D341Med (cell line): ENCODE data around the gene SMIM44.
"Not testable (repeated sequence)": the region's sequence is repeated elsewhere in the genome, so short reads cannot be mapped to it uniquely, and the experiment has no call there.

Source experiments
- DNase-seq: peaks from one replicate; pipeline ENCODE4 v3.0.0; 2012; ENCODE audit warnings: low spot score

SMIM44 gene

DNA sequence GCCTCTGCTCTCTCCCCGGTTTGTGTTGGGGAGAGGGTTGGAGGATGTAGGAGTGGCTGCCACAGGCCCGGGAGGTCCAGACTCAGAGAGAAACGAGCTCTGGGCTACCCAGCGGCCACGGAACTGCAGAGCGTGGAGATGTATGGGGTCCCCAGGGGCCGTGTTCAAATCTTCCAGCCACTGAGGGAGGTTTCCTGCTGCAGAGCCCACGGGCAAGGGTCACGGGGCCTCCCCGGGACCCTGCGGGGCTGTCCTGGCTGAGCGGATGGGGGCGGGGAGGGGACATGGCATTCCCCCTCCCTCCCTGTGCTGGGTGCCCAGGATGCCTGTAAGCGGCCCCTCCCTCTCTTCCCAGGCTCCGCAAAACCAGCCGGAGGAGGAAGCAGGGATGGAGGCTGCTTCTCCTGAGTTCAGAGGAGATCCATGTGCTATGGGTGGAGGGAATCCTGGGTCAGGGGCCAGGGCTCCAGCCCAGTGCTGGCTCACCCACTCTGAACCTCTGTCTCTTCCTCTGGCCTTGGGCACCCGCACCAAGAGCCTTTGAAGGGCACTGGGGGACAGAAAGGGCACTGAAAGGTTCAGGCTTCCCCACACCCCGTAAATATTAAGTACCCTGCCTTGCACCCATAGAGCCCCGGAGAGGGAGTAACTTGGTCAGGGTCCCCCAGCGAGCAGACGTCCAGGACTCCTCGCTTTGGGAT lies 25.6 kb downstream of the SMIM44 start:
- no peak for DNase-seq

DNA sequence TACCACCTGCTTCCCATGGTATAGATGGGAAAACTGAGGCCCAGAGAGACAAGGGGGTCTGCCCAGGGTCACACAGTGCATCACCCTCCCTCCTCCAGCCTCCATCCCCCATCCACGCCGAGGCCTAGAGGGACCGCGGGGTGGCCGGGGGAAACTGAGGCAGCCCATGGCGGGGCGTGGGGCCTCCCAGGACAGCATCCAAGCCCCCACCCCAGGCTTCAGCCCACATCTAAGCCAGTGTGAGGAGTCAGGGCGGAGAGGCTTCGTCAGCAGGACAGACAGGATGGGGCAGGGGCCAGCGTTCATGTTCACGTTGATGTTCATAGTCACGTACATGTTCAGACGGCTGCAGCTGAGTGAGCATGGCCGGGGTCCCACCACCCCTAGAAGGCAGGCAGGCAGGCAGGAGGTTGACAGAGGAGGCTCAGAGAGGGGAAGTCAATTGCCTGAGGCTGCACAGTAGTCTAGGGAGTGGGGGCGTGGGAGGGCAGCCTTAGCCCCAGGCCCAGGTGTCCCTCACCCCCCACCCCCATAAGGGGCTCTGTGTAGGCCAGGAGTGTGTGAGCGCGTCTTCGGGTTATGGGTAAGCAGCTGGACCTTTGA lies 26.2 kb downstream of the SMIM44 start:
- no peak for DNase-seq

DNA sequence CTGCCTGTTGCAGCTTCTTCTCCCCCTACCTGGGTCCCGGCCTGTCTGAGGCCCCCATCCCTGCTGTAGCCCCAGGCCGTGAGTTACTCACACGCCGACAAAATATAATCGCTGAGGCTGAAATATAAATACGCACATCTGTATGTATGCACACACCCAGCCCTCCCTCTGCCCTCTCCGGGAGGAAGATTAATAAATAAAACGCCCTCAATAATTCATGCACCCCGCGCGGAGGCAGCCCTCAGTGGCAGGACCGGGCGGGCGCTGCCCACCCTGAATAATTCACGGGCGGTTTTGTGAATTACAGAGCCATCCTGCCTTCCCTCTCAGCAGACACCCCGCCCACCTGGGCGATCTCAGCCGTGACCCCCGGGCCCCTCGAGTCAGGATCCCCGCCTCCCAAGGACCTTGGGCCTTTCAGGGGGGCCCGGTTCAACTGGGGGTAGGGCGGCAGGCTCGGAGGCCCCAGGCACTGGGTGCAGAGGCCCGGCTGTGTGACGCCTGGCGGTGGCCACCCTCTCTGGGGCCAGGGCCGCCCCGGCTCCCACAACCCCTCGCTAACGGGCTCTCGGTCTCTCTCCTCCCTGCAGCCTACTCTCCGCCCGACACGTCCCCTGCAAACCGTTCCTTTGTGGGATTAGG lies 27.2 kb downstream of the SMIM44 start:
- DNase-seq: no peak

DNA sequence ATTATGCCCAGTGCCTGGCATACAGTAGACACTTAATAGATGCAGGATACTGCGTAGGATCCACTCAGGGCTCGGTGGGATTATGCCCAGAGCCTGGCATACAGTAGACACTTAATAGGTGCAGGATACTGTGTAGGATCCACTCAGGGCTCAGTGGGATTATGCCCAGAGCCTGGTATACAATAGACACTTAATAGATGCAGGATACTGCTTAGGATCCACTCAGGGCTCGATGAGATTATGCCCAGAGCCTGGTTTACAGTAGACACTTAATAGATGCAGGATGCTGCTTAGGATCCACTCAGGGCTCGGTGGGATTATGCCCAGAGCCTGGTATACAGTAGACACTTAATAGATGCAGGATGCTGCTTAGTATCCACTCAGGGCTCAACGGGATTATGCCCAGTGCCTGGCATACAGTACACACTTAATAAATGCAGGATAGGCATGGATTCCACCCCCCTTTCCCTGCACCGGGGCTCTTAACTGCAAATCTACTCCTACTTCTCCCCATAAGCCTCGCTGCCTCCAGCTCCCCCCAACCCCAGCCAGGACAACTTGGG lies 27.8 kb downstream of the SMIM44 start:
- no peak for DNase-seq

GRCh38 chr19:3454656-3455392 lies 28.4 kb downstream of the SMIM44 start:
- DNase-seq: no peak

- DNase-seq: no peak
Measured at GRCh38 chr19:3453840-3454239, 29.4 kb downstream of the SMIM44 start.

- not testable (repeated sequence) for DNase-seq
Measured at GRCh38 chr19:3452942-3453214, 30.4 kb downstream of the SMIM44 start.

DNA sequence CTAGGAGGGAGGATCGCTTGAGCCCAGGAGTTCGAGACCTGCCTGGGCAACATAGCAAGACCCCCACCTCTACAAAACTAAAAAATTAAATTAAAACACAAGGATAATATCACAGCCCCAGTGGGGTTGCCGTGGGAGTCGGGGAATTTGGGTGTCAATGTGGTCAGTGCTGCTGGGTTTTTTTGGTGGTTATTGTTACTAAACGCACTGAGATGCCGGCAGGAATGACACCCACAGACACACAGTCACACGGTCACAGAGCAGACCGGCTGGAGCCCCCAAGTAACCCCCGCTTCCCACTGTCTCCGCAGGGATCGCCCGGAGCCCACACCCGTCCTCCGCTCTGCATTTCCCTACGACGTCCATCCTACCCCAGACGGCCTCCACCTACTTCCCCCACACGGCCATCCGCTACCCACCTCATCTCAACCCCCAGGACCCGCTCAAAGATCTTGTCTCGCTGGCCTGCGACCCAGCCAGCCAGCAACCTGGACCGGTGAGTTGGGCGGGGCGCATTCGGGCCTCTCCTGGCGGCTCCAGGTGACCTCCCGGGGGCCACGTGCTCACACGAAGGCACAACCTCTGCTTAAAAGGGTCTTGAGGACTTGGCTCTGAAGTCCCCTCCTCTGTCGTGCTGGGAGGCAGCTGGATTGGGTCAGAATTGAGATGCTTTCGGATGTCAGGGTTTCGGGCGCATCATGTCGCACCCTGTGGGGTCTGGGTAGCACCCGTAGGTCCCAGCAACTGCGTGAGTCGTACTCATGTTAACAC lies 30.9 kb downstream of the SMIM44 start:
- DNase-seq: no peak

GRCh38 chr19:3451451-3451866 lies 31.8 kb downstream of the SMIM44 start:
- DNase-seq: no peak

DNA sequence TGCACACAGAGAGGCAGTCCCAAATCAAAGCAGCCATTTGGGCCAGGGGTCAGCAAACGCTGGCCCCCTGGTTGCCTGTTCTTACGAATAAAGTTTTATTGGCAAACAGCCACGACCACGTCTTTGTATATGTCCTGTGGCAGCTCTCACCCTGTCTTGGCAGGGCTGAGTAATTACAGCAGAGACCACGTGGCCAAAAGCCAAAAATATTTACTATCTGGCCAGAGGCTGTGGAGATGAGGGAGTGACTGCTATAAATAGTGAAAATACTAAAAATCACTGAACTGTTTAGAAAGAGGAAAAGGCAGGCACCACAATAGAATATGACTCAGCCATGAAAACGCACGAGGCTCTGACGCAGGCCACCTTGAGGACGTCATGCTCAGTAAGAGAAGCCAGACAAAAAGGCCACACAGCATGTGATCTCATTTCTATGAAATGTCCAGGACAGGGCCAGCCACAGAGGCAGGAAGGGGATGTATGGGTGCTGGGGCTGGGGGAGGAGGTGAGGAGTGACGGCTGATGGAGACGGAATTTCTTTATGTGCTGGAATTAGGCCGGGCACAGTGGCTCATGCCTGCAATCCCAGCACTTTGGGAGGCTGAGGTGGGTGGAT lies 32.3 kb downstream of the SMIM44 start:
- no peak for DNase-seq

DNA sequence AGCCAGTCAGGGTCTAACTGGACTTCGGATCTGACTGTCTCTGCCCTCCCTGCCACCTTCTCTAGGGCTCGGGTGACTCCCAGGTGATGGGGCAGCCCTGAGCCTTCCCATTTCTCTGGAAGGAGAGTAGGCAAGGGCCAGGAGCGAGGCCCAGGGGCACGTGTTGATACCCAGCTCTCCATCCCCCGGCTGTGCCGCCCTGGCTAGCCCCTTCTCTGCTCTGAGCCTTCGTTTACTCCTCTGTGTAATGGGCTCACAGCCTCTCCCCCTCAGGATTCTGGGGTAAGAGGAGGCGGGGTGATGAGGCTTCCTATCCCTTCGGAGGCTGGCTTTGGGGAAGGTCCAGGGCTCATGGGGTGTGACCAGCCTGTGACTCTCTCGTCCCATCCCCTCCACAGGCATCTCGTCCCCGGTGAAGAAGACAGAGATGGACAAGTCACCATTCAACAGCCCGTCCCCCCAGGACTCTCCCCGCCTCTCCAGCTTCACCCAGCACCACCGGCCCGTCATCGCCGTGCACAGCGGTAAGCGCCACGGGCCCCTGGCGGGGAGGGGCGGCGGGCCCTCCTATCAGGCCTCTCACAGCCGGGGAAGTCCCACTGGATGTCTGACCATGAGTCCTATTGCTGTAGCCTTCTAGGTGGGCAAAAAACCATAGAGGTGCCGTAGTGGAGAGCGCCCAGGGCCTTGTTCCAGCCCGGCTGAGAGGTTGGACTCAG lies 34.5 kb downstream of the SMIM44 start:
- no peak for DNase-seq

- DNase-seq: not testable (repeated sequence)
Measured at GRCh38 chr19:3446657-3447056, 36.6 kb downstream of the SMIM44 start.

GRCh38 chr19:3444695-3445234 lies 38.5 kb downstream of the SMIM44 start:
- no peak for DNase-seq

- peak; percentile 69 for DNase-seq
Measured at GRCh38 chr19:3443840-3444694, 39.2 kb downstream of the SMIM44 start.

DNA sequence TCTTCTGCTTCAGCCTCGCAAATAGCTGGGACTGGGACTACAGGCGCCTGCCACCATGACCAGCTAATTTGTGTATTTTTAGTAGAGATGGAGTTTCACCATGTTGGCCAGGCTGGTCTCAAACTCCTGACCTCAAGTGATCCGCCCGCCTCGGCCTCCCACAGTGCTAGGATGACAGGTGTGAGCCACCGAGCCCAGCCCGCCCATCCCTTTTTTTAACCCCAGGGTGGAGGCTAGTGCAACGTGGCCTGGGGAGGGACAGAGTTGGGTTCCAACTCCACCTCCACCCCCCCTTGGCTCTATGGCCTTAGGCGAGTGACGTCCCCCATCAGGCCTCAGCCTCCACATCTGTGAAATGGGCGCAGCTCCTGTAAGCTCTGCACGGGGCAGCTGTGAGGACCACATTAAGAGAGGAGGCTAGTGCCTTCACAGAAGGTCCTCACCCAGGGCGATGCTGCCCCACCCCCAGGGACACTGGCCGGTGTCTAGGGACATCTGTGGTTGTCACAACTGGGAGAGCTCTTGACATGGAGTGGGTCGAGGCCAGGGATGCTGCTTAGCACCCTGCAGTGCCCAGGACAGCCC lies 40.7 kb downstream of the SMIM44 start:
- no peak for DNase-seq

DNA sequence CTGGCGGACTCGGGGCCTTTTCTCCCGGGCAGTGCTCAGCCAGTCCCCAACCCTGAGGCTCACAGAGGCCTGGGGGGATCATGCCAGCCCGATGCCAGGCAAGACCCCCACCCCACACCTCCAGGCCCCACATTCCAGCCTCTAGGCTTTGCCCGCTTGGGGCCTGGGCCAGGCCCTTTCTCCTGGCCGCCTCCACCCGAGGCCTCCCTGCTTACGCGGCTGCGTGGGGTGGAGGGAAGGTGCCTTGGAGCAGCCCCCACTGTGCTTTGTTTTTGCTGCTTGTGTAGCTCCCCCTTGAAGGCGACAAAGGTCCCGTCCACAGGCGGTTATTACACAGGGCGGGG lies 41.3 kb downstream of the SMIM44 start:
- no peak for DNase-seq

- DNase-seq: peak; percentile 86
Measured at GRCh38 chr19:3441089-3441985, 41.9 kb downstream of the SMIM44 start.

DNA sequence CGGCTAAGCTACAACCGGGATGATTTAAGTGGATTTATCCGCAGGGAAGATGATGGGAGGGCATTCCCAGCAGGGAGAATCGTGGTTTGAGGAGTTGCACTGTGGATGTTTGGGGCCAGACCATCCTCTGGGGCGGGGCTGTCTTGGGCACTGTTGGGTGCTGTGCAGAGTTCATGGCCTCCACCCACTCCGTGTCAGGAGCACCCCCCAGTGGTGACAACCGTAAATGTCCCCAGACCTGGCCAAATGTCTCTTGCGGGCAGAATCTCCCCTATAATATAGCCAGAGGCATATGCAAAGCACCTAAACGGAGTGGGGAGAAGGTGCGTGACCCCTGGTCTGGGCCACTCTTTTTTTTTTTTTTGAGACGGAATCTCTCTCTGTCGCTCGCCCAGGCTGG lies 43.2 kb downstream of the SMIM44 start:
- peak; percentile 83 for DNase-seq
